NCI-H460 (cell line): ENCODE measurements around the gene APOL4. TPM values are rescaled to one million over a fixed set of nuclear protein-coding genes. Genes with fewer than 3 reads are reported as not detected.
"Not testable (repeated sequence)": the region's sequence is repeated elsewhere in the genome, so short reads cannot be mapped to it uniquely, and the experiment has no call there.

ENCODE experiments used
- DNase-seq: peaks from one replicate; pipeline ENCODE4 v3.0.0-alpha.2; 2016; ENCODE audit warnings: low read depth; ENCODE audit errors: extremely low read depth
- total RNA-seq: library from RNA; depleted of rRNA; stranded (reverse); fragments of >200 nt; shearing (Covaris generic); gene quantifications from 2 replicates; pipeline ENCODE4 v1.2.3, GENCODE V29; 2014

Gene APOL4
- total RNA-seq, 1 experiment from 2014 or later = not detected

- no peak for DNase-seq
Measured at GRCh38 chr22:36191106-36191836, 10.3 kb downstream of the APOL4 start.

GRCh38 chr22:36187862-36188261, 13.7 kb downstream of the APOL4 start:
- DNase-seq = not testable (repeated sequence)

GRCh38 chr22:36185828-36186624, 15.6 kb downstream of the APOL4 start:
- no peak for DNase-seq

- no peak for DNase-seq
Measured at GRCh38 chr22:36184433-36185025, 17.1 kb downstream of the APOL4 start.

GRCh38 chr22:36183446-36183845, 18.2 kb downstream of the APOL4 start:
- no peak for DNase-seq

- DNase-seq = no peak
Measured at GRCh38 chr22:36182857-36183256, 18.8 kb downstream of the APOL4 start.

GRCh38 chr22:36182056-36182455, 19.6 kb downstream of the APOL4 start:
- no peak for DNase-seq

- DNase-seq = no peak
Measured at GRCh38 chr22:36180928-36181327, 20.7 kb downstream of the APOL4 start.

- peak; percentile 39 for DNase-seq
Measured at GRCh38 chr22:36180038-36180880, 21.4 kb downstream of the APOL4 start.

GRCh38 chr22:36177160-36177559, 24.4 kb downstream of the APOL4 start:
- DNase-seq = no peak

- DNase-seq = no peak
Measured at GRCh38 chr22:36175892-36176291, 25.7 kb downstream of the APOL4 start.

GRCh38 chr22:36171941-36172340, 29.7 kb downstream of the APOL4 start:
- no peak for DNase-seq

- DNase-seq = no peak
Measured at GRCh38 chr22:36166518-36167220, 34.9 kb downstream of the APOL4 start.

GRCh38 chr22:36166086-36166485, 35.5 kb downstream of the APOL4 start:
- DNase-seq = no peak

- DNase-seq = no peak
Measured at GRCh38 chr22:36165141-36165540, 36.5 kb downstream of the APOL4 start.

- no peak for DNase-seq
Measured at GRCh38 chr22:36164621-36165020, 37.0 kb downstream of the APOL4 start.

GRCh38 chr22:36163497-36163896, 38.1 kb downstream of the APOL4 start:
- DNase-seq = no peak

- DNase-seq = no peak
Measured at GRCh38 chr22:36162127-36163034, 39.2 kb downstream of the APOL4 start.

- DNase-seq = not testable (repeated sequence)
Measured at GRCh38 chr22:36161793-36162126, 39.8 kb downstream of the APOL4 start.
